AG09319 (cell line): Measurements from ENCODE around the gene RPS2.
"Not testable (repeated sequence)": the region's sequence is repeated elsewhere in the genome, so short reads cannot be mapped to it uniquely, and the experiment has no call there.

Experiments
- DNase-seq: peaks from one replicate; pipeline ENCODE4 v3.0.0-alpha.2; 2010; ENCODE audit warnings: low read depth; ENCODE audit errors: extremely low read depth
- TF ChIP-seq, protein P1 (sequence below): IDR thresholded peaks from 2 replicates; pipeline ENCODE4 v1.5.1; 2011; ENCODE audit warnings: low read depth, mild to moderate bottlenecking, inconsistent platforms, low read length, moderate library complexity

The RPS2 gene

DNA sequence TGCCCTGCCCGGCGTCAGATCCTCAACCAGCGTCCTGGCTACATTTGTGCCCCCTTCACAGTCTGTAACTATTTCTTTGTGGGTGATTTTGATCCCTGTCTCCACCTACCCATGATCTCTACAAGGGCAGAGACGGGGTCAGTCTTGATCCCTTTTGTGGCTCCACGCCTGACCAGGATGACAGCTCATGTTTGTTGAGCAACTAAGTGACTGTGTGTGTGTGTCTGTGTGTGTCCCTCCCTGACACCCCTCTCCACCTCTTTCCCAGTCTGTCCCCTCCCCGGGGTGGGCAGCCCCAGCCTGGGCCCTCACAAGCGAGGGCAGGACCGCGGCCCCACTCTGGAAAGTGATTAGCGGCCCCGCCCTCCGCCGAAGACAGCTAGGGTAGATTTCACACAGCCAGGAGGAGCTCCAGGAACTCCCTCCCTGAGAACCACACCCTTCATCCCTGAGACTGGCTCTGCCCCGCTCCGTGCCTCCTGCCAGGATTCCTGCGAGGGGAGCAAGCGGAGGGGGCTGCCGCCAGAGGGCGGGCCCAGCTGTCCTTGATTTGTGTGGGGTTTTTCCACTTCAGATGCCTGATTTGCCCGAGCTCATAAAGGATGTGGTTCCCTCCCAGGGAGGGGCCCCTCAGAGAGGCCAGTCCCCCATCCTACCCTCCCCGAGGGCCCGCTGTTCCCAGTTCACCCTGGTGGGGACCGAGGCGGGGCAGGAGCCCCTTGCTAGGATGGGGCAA is 41.2 kb downstream of the RPS2 start:
- DNase-seq = peak; percentile 43

DNA sequence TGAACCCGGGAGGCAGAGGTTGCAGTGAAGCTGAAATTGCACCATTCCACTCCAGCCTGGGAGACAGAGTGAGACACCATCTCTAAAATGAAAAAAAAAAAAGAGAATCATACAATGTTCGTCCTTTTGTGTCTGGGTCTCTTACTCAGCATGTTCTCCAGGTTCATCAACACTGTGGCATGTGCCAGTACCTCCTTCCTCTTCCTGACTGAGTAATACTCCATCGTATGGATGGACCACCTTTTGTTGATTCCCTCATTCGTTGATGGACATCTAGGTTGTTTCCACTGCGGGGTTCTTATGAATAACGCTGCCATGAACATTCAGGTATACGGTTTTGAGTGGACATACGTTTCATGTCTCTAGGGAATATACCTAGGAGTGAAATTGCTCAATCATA is 42.3 kb downstream of the RPS2 start:
- no peak for DNase-seq
- TF ChIP-seq, protein P1, sequence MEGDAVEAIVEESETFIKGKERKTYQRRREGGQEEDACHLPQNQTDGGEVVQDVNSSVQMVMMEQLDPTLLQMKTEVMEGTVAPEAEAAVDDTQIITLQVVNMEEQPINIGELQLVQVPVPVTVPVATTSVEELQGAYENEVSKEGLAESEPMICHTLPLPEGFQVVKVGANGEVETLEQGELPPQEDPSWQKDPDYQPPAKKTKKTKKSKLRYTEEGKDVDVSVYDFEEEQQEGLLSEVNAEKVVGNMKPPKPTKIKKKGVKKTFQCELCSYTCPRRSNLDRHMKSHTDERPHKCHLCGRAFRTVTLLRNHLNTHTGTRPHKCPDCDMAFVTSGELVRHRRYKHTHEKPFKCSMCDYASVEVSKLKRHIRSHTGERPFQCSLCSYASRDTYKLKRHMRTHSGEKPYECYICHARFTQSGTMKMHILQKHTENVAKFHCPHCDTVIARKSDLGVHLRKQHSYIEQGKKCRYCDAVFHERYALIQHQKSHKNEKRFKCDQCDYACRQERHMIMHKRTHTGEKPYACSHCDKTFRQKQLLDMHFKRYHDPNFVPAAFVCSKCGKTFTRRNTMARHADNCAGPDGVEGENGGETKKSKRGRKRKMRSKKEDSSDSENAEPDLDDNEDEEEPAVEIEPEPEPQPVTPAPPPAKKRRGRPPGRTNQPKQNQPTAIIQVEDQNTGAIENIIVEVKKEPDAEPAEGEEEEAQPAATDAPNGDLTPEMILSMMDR = no peak

More for the DNA sequence above, 41.2 kb downstream of the RPS2 start:
- TF ChIP-seq, protein P1 = peak; percentile 18

DNA sequence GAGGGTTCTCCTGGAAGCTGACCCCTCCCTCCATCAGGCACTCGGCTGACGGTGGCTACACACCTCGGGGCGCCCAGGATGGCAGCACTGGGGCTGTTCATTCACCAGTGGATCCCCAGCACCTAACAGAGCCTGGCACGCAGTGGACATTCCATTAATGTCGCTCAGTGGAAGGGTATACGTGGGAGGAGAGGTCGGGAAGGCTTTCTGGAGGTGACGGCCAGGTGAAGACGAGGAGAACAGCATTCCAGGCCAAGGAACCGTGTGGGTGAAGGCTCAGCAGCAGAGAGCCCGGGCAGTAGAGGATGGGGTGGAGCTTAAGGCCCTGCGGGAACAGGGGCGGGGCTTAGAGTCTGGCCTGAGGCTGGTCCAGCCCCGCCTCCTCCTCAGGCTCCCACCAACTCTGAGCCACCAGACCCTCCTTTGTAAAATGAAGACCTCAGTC is 43.9 kb downstream of the RPS2 start:
- DNase-seq = no peak
- TF ChIP-seq, protein P1 = no peak

DNA sequence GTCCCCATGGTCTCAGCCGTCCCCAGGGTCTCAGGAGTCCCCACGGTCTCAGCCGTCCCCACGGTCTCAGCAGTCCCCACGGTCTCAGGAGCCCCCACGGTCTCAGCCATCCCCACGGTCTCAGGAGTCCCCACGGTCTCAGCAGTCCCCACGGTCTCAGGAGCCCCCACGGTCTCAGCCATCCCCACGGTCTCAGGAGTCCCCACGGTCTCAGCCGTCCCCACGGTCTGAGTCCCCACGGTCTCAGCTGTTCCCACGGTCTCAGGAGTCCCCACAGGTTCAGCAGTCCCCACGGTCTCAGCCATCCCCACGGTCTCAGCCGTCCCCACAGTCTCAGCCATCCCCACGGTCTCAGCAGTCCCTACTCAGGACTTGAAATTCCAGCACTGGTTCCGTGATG is 44.5 kb downstream of the RPS2 start:
- not testable (repeated sequence) for DNase-seq

DNA sequence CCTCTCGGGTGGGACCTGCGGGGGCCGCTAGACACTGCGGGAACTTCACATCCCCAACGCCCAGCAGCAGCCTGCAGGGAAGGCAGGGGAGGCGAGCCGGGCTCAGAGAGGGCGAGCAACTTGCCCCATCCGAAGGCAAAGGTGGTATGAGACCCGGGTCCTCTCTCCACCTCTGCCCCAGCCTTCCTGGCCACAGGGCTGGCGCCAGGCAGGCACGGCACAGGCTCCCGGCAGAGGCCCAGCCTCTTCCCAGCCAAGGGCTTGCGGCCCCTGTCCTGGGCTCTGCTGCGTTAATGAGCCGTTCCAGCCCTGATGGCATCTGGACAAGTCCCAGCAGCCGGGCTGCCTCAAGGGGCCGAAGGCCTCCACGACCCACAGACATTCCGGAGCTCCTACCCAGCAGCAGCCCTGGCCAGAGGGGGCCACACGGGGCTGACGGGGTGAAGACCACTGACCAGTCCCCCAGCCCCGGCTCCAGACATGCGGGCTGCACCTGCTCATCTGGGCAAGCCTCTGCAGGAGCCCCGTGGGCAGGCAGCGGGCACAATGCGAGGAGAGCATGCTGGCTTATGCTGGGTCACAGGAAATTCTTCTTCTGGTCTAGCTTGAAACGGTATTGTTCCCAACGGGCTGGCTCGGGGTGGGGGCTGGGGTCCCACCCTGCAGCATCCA is 45.2 kb downstream of the RPS2 start:
- TF ChIP-seq, protein P1 = no peak
- no peak for DNase-seq

DNA sequence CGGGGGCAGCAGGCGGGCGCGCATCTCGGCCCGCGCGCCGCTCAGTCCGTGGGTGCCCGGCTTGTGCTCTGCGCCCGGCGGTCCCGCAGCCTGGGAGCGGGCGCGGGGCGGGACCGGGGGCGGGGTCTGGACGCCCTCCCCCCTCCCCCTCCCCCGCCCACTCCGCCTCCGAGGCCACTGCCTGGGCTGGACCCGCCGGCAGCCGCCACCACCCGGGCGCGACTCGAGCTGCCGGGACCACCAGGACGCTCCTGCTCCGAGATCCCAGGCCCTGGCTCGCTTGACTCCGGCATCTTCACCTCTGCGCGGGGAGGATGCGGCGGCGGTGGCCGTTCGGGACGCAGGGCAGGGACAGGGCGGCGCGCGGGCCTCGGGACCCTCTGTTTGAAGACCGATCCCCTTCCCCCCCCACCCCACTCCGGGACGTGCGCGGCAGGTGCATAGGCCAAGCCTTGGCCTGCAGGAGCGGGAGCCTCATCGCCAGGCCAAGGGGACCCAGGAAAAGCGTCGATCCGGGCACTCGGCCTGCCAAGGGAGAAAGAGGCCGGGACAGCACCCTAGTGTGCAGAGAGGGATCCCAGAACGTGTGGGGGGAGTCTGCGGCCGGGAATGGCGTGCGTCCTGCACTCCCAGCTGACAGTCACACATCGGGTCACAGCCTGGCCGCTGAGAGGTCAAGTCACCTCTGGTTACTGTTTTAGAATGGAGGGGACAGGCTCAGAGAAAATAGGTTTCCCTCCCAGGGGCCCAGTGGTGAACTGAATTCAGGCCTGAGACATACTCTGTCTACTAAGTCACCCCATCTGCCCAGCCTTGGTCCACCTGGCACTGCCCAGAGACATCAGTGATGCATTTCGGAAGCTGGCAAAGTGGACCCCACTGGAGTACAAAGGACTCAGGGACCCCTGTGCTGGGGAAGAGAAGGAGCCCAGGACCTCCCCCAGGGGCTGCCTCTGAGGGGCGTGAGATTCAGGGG is 46.0 kb downstream of the RPS2 start, which contains the start of gene HS3ST6:
HS3ST6 (minus strand) TSS at position 65 of the 976 bp plus-strand sequence. CDS start 92 bp downstream, outside the sequence.
- TF ChIP-seq, protein P1 = no peak
- no peak for DNase-seq

DNA sequence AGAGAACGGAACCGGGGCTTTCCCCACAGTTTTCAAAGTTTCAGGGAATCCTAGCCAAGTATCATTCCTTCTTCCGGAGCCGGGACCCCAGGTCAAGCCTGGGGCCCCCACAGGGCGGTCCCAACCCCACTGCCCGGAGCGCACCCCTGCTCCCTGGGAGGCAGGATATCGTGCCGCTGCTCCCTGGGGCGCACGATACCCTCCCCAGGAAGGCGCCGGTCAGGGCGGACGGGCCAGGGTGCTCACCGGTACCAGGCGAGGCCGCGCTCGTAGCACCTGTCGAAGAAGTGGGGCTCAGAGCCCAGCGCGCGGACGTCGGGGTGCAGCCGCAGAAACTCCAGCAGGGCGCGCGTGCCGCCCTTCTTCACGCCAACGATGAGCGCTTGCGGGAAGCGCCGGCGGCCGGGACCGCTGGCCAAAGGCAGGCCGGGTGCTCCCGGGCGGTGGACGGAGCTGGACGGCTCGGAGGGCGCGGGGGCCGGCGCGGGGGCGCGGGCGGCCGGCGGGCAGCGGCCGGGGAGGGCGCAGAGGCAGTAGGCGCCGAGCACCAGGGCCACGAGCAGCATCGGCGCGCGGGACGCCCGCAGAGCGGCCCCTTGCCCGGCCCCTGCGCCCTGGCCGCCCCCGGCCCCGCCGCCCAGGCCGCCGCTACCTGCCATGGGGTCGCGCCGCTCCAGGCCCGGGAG is 46.8 kb downstream of the RPS2 start:
- TF ChIP-seq, protein P1 = no peak
- DNase-seq = no peak
